ENCODE results near the gene ATP1A2.

Gene ATP1A2

DNA sequence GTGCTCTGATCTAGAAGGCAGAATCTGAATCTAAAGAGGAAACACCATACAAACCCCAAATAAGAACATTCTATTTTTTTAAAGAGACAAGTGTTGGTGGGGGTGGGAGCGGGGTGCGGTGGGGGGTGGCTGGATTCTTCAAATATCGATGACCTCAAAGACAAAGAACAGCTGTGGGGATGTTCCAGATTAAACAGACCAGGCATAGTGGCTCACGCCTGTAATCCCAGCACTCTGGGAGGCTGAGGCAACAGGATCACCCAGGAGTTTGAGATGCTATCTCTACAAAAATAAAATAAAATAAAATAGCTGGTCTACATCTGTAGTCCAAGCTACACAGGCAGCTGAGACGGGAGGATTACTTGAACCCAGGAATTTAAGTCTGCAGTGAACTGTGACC is 40.8 kb downstream of the ATP1A2 start:
- H3K4me1 ChIP-seq (ENCODE audit: low read length) = peaks cover 9% of the 10 kb centered on the region
- H3K36me3 ChIP-seq (replicated peaks; ENCODE audit: low read depth, low read length) = no peaks in the 10 kb centered on the region
- H4K20me1 ChIP-seq (ENCODE audit: insufficient read depth, low read length) = no peaks in the 10 kb centered on the region
- no peak for TF ChIP-seq EZH2phosphoT487 (IDR thresholded peaks at IDR 0.05; ENCODE audit: low read depth)
- TF ChIP-seq, protein P1, sequence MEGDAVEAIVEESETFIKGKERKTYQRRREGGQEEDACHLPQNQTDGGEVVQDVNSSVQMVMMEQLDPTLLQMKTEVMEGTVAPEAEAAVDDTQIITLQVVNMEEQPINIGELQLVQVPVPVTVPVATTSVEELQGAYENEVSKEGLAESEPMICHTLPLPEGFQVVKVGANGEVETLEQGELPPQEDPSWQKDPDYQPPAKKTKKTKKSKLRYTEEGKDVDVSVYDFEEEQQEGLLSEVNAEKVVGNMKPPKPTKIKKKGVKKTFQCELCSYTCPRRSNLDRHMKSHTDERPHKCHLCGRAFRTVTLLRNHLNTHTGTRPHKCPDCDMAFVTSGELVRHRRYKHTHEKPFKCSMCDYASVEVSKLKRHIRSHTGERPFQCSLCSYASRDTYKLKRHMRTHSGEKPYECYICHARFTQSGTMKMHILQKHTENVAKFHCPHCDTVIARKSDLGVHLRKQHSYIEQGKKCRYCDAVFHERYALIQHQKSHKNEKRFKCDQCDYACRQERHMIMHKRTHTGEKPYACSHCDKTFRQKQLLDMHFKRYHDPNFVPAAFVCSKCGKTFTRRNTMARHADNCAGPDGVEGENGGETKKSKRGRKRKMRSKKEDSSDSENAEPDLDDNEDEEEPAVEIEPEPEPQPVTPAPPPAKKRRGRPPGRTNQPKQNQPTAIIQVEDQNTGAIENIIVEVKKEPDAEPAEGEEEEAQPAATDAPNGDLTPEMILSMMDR (IDR thresholded peaks at IDR 0.05; ENCODE audit: low read depth, low read length) = no peak
- no peak overlapping the region for H2AFZ ChIP-seq (ENCODE audit: low read depth, low read length)
- no peaks in the 10 kb centered on the region for H3K9me3 ChIP-seq (ENCODE audit: insufficient read depth, low read length)
- no peak overlapping the region for H3K27ac ChIP-seq (ENCODE audit: low read length)
- H3K9ac ChIP-seq (ENCODE audit: low read length) = no peak overlapping the region
- H3K4me3 ChIP-seq (ENCODE audit: low read length) = no peak overlapping the region
- no peak overlapping the region for H3K4me2 ChIP-seq (ENCODE audit: low read length)
- H3K79me2 ChIP-seq (ENCODE audit: low read length) = no peaks in the 10 kb centered on the region
- H3K27me3 ChIP-seq (ENCODE audit: low read depth, low read length) = peaks cover 2% of the 10 kb centered on the region; the same call in 1 of the 2 replicates

DNA sequence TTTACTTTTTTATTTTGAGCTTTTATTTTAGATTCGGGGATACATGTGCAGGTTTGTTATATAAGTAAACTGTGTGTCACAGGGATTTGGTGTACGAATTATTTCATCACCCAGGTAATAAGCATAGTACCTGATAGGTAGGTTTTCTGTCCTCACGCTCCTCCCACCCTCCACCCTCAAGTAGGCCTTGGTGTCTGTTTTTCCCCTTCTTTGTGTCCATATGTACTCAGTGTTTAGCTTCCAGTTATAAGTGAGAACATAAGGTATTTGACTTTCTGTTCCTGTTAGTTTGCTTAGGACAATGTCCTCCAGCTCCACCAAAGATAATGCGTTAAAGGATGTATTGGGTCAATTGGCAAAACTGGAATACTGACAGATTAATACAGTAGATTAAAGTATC is 41.6 kb downstream of the ATP1A2 start:
- no peaks in the 10 kb centered on the region for H3K36me3 ChIP-seq (replicated peaks; ENCODE audit: low read depth, low read length)
- peaks cover 12% of the 10 kb centered on the region for H3K4me1 ChIP-seq (ENCODE audit: low read length)
- H3K27ac ChIP-seq (ENCODE audit: low read length) = no peak overlapping the region
- no peak overlapping the region for H3K4me3 ChIP-seq (ENCODE audit: low read length)
- H2AFZ ChIP-seq (ENCODE audit: low read depth, low read length) = no peak overlapping the region
- peaks cover 2% of the 10 kb centered on the region; the same call in 1 of the 2 replicates for H3K27me3 ChIP-seq (ENCODE audit: low read depth, low read length)
- H3K9me3 ChIP-seq (ENCODE audit: insufficient read depth, low read length) = no peaks in the 10 kb centered on the region
- H4K20me1 ChIP-seq (ENCODE audit: insufficient read depth, low read length) = no peaks in the 10 kb centered on the region
- no peak overlapping the region for H3K4me2 ChIP-seq (ENCODE audit: low read length)
- no peak overlapping the region for H3K9ac ChIP-seq (ENCODE audit: low read length)
- H3K79me2 ChIP-seq (ENCODE audit: low read length) = no peaks in the 10 kb centered on the region
- TF ChIP-seq, protein P1 (IDR thresholded peaks at IDR 0.05; ENCODE audit: low read depth, low read length) = no peak
- TF ChIP-seq EZH2phosphoT487 (IDR thresholded peaks at IDR 0.05; ENCODE audit: low read depth) = no peak

DNA sequence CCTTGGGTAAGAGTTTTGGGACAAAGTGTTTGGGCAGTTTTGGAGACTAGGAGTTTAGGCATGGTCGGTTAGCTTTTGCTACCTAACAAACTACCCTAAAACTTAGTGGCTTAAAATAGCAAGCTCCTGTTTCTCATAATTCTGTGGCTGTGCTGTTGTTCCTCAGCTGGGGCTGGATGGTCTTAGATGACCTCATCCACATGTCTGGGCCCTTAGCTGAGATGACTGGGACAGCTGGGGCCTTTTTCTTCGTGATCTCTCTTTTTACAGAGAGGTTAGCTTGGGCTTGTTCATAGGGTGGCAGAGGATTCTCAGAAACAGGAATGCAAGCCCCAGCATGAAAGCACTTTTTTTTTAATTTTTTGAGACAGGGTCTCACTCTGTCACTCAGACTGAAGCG is 42.5 kb downstream of the ATP1A2 start:
- TF ChIP-seq, protein P1 (IDR thresholded peaks at IDR 0.05; ENCODE audit: low read depth, low read length) = no peak
- TF ChIP-seq EZH2phosphoT487 (IDR thresholded peaks at IDR 0.05; ENCODE audit: low read depth) = no peak
- H3K27ac ChIP-seq (ENCODE audit: low read length) = no peak overlapping the region
- H3K36me3 ChIP-seq (replicated peaks; ENCODE audit: low read depth, low read length) = no peaks in the 10 kb centered on the region
- H3K4me3 ChIP-seq (ENCODE audit: low read length) = no peak overlapping the region
- H3K4me2 ChIP-seq (ENCODE audit: low read length) = no peak overlapping the region
- H2AFZ ChIP-seq (ENCODE audit: low read depth, low read length) = no peak overlapping the region
- no peaks in the 10 kb centered on the region for H3K9me3 ChIP-seq (ENCODE audit: insufficient read depth, low read length)
- H3K79me2 ChIP-seq (ENCODE audit: low read length) = no peaks in the 10 kb centered on the region
- peaks cover 17% of the 10 kb centered on the region for H3K4me1 ChIP-seq (ENCODE audit: low read length)
- H4K20me1 ChIP-seq (ENCODE audit: insufficient read depth, low read length) = no peaks in the 10 kb centered on the region
- H3K9ac ChIP-seq (ENCODE audit: low read length) = no peak overlapping the region
- peaks cover 2% of the 10 kb centered on the region; the same call in 1 of the 2 replicates for H3K27me3 ChIP-seq (ENCODE audit: low read depth, low read length)

DNA sequence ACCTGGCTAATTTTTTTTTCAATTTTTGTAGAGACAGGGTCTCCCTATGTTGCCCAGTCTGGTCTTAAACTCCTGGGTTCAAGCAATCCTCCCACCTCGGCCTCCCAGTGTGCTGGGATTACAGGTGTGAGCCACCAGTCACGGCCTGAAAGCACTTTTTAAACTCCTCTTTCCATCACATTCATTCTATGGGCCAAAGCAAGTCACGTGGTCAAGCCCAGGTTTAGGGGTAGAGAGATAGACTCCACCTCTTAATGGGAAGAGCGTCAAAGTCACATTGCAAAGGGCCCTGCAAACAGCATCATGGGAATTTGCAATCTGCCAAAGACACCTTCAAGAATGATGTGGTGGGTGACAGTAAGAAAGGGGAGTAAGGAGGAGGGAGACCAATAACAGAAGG is 43.0 kb downstream of the ATP1A2 start:
- Histone ChIP-seq H4K20me1 (ENCODE audit: insufficient read depth, low read length) (no peaks in the 10 kb centered on the region), H3K27ac (ENCODE audit: low read length) (no peak overlapping the region), H3K79me2 (ENCODE audit: low read length) (no peaks in the 10 kb centered on the region), H3K36me3 (replicated peaks; ENCODE audit: low read depth, low read length) (no peaks in the 10 kb centered on the region), H3K9me3 (ENCODE audit: insufficient read depth, low read length) (no peaks in the 10 kb centered on the region), H3K9ac (ENCODE audit: low read length) (no peak overlapping the region), H3K4me2 (ENCODE audit: low read length) (no peak overlapping the region), H3K4me3 (ENCODE audit: low read length) (no peak overlapping the region), H3K4me1 (ENCODE audit: low read length) (peaks cover 17% of the 10 kb centered on the region), H2AFZ (ENCODE audit: low read depth, low read length) (no peak overlapping the region), H3K27me3 (ENCODE audit: low read depth, low read length) (peaks cover 2% of the 10 kb centered on the region; the same call in 1 of the 2 replicates)
- TF ChIP-seq, protein P1 (IDR thresholded peaks at IDR 0.05; ENCODE audit: low read depth, low read length) = no peak
- no peak for TF ChIP-seq EZH2phosphoT487 (IDR thresholded peaks at IDR 0.05; ENCODE audit: low read depth)

All from OCI-LY3 (cell line).